Measurements from ENCODE around the gene KANK2. TPM values are rescaled to one million over a fixed set of nuclear protein-coding genes. Genes with fewer than 3 reads are reported as not detected.
A peak's percentile ranks its signal among the peaks of the same experiment; 100 is the strongest.

The KANK2 gene
- total and polyA plus RNA-seq, 2 of the 13 experiments (the other 11 are each of a cell fraction or from before 2014, with no cell fraction given): 5.7 to 12.9 TPM

- TF ChIP-seq ZFP90 (CRISPR knock-in tag; IDR thresholded peaks at IDR 0.05; ENCODE audit: borderline replicate concordance) (0 out of 2 replicates have a peak, but pooled peaks have one; percentile 20), BORCS8-MEF2B (CRISPR knock-in tag; IDR thresholded peaks at IDR 0.05) (peak; percentile 33; the same call in 1 of the 2 replicates), ZNF660 (CRISPR knock-in tag; IDR thresholded peaks at IDR 0.05; ENCODE audit: borderline replicate concordance, low read depth) (no peak), MZF1 (CRISPR knock-in tag; IDR thresholded peaks at IDR 0.05; ENCODE audit: borderline replicate concordance) (no peak), ZNF530 (CRISPR knock-in tag; IDR thresholded peaks at IDR 0.05; ENCODE audit: low read depth) (no peak), SIN3B (IDR thresholded peaks at IDR 0.05; ENCODE audit: low read length) (no peak), NFE2L1 (CRISPR knock-in tag; IDR thresholded peaks at IDR 0.05; ENCODE audit: borderline replicate concordance) (no peak), PRPF4 (IDR thresholded peaks at IDR 0.05; ENCODE audit: low read depth, low read length, poor library complexity, severe bottlenecking) (no peak), ZNF597 (CRISPR knock-in tag; IDR thresholded peaks at IDR 0.05) (no peak), ZSCAN21 (CRISPR knock-in tag; IDR thresholded peaks at IDR 0.05; ENCODE audit: borderline replicate concordance) (peak; percentile 67; the same call in 1 of the 2 replicates), ZNF775 (CRISPR knock-in tag; IDR thresholded peaks at IDR 0.05; ENCODE audit: borderline replicate concordance) (no peak), ZNF484 (CRISPR knock-in tag; IDR thresholded peaks at IDR 0.05; ENCODE audit: borderline replicate concordance, low read depth) (no peak), ZNF460 (CRISPR knock-in tag; IDR thresholded peaks at IDR 0.05; ENCODE audit: borderline replicate concordance) (no peak), POLR2G (IDR thresholded peaks at IDR 0.05; ENCODE audit: low read depth, low read length) (no peak; the same call in 1 of the 2 replicates), HIVEP1 (CRISPR knock-in tag; IDR thresholded peaks at IDR 0.05) (no peak), PAXIP1 (CRISPR knock-in tag; conservative IDR thresholded peaks at IDR 0.05) (peak; percentile 29; the same call in 1 of the 2 replicates), LCORL (IDR thresholded peaks at IDR 0.05) (no peak), LCORL (CRISPR knock-in tag; IDR thresholded peaks at IDR 0.05) (peak; percentile 68), IRX3 (CRISPR knock-in tag; IDR thresholded peaks at IDR 0.05; ENCODE audit: borderline replicate concordance, low read depth) (no peak), ZIK1 (CRISPR knock-in tag; IDR thresholded peaks at IDR 0.05; ENCODE audit: borderline replicate concordance, low read depth) (no peak), YEATS4 (CRISPR knock-in tag; IDR thresholded peaks at IDR 0.05; ENCODE audit: borderline replicate concordance) (no peak; the same call in 1 of the 2 replicates)
These were observed 45.8 kb upstream of the KANK2 start (continued) for GRCh38 chr19:11242864-11243797.

Measured in HepG2 (cell line).